Stimulated activated CD4-positive, alpha-beta T cell treated with anti-CD3 and anti-CD28 coated beads, Interleukin-15, amount 100 ng/mL, for 1 hour (primary cell): ENCODE results near the gene FHAD1.
A peak's percentile ranks its signal among the peaks of the same experiment; 100 is the strongest.
"Not testable (repeated sequence)": the region's sequence is repeated elsewhere in the genome, so short reads cannot be mapped to it uniquely, and the experiment has no call there.

ENCODE experiments used
- DNase-seq, 2 donors: peaks; one replicate each; pipeline ENCODE4 v3.0.0-alpha.2; 2020; ENCODE audit warnings: low read depth in 1 of 2, low spot score in 1 of 2

FHAD1 gene

DNA sequence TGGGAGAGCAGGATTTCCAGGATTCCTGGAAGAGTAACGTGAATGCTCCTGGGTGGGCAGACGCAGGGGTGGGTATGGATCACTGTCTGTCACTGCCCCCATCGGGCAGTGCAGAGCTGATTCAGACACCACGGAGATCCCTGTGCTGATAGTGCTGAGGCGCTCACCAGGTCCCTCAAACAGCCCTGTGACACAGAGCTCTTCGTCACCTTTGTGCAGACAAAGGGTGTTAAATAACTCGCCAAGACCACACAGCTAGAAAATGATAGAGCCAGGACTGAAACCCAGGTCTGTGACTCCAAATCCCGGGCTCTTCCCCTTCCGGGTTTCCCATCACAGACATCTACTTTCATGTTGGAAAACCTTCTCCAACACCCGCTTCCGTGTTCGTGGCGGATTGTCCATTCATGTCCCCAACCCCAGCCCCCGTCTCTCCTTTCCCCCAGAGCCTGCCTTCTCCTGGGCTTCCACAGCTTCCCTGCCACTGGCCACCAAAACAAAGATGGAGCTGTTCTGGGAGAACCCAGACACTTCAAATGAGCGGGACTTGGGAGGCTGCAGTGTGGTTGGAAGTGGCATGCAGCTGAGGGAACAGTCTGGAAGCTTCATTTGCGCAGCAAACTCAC, 165.3 kb downstream of the FHAD1 start:
- DNase-seq: no peak

DNA sequence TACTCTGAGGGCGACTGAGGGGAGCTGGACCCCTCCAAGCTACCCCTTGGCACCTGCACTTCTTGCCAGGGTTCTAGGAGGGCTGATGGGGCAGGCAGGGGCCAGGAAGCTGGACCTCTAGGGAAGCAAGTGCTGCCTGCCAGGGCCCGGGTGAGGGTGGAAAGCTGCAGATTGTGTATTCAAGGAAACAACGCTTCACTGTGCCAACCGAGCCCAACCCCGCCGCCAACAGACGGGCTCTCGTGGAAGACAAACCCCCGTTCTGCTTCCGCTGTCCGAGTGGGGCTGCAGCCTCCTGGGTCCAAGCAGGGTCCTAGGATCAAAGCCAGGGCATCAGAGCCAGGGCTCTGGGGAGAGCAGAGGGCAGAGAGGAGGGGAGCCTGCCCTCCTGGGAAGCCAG, 165.8 kb downstream of the FHAD1 start:
- no peak for DNase-seq

DNA sequence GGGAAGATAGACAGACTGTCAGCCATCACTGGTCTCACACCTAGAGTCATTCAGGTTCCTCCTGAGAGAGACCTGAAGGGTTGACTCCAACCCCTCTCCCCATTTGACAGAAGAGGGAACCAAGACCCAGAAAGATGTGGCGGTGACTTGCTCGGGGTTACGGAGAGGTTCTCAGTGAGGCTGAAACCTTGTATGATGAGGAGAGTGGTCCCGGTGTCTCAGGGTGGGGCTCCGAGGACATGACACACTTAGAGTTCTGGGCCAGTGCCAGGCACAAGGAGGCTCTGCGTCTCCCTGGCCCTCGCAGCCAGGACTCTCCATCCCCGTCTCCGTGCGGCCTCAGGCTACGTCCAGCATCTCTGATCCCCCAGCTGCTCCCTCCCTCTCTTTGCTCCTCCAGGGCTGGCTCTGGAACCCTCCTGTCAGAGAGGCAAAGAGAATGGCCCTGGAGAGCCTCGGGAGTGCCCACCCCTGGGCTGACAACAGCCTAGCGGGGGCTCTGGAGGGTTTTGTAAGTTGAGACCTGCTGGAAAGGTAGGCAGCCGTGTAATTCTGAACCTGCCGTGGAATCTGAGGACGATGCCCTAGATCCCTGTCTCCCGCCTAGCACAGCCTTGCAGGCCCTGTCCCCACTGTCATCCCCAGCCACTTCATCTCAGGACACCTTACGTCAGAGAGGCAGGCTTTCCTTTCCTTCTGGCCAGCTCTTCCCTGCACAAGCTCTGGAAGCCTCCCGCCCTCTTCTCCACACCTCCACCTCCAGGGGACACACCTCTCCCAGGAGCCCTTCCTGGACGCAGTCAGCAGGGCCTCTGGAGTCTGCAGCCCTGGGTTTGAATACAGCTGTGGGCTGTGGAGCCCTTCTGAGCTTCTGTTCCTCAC, 166.8 kb downstream of the FHAD1 start:
- DNase-seq: no peak

DNA sequence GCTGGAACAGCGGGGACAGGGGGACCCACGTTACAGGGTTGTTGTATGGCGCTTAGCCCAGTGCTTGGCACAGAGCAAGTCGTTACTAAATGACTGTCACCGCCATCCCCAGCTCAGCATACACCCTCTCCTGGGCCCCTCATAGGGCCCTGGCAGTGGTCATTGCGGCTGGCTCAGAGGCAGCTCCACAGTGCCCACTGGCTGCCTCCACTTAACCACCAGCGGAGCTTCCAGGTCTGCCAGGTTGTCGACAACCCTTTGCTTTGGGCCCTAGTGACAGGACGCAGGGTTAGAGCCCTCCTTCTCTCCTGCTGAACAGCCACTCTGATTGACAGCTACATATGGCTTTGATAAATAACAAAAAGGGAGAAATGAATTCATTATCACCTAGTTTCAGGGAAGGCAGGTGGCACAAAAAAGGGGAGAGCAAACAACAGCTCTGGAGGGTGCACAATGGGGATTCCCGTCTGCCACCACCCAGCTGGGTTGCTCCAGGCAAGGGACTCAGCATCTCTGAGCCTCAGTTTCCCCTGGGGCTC, 167.5 kb downstream of the FHAD1 start:
- no peak for DNase-seq

DNA sequence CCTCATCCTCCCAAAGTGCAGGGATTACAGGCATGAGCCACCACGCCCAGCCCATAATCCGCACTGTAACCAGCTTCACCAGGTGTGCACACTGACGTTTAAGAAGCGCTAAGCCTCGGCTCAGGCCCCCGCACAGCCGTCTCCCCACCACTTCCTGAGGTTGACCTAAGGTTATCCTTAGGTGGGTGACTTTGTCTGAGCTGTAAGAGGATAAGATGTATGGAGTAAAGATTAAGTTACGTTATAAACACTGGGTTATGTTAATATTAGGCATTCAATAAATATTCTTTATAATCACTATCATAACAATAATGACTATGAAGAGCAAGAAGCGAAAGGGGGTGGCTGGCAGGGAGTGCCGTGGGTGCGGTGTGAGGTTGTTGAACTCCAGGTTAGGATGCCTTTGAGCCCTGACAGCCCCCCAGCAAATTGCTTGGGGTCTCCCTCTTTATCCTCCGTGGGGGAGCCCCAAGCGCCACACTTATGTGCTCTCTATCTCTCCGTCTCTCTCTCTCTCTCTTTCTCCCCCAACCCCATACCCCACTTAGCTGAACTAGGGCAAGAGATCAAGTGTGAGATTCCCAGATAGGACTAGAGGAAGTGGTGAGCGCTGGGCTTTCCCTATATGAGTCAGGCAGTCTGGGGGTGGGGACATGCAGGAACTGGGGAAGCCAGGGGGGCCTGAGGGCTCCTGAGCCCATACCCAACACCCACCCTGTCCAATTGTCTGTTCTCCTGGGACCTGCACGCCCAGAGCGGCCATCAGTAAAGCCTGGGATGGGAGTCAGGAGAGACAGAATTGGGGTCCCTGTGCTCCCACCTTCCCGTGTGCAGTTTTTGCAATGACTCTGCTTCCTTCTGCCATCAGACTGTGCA, 170.3 kb downstream of the FHAD1 start:
- DNase-seq: peak in 1 of 2 donors; percentile 36

DNA sequence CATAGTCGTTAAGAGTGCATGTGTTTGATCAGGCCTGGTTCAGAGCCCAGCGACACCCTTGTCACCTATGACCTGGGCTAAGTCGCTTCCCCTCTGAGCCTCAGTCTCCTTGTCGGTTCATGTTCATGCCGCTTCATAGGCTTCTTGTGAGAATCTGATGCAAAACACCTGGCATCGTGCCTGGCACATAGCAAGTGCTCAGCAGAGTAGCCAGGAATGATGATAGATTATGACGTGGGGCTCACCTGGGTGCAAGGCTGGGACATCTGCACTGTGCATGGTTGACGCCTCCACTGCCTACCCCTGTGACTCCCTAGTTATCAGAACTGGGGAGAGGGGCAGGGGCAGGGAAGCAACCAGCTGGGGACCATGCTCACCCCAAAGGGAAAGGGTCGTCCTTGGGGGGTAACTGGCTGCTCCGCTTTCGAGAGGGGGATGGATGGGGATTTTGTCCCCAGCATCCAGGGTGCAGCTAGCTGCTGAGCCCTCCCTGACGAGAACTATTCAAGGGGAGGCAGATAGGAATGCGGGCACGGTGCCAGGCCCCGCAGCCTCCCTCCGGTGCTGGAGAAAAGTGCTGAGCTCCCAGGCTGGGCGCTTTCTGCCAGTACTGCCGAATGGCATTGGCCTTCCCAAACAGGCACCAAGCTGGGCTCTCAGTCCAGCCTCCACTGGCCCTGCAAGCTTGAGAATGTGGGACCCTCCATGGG, 171.9 kb downstream of the FHAD1 start:
- no peak for DNase-seq

DNA sequence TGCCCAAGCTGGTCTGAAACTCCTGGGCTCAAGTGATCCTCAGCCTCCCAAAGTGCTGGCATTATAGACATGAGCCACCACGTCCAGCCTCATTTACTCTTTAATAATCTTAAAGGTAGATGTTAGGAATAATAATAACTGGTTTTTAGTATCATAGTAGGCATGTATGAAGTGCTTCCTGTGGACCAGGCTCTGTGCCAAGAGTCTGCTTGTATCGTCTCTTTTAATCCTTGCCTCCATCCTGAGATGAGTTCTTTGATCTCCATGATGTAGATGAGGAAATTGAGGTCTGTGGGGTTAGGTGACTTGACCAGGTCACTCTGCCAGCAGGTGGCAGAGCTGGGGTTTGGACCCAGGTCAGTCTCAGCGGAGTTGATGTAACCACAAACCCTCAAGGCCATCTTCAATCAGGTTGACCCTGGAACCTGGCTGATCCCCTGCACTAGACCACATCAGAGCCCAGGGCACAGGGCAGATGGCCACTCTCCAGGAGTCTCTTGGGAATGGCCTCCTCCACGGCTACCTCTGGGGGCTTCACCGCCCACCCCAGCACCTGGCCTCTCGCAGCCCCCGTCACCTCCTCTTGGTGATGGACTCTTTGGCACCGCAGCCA, 173.9 kb downstream of the FHAD1 start:
- no peak for DNase-seq

DNA sequence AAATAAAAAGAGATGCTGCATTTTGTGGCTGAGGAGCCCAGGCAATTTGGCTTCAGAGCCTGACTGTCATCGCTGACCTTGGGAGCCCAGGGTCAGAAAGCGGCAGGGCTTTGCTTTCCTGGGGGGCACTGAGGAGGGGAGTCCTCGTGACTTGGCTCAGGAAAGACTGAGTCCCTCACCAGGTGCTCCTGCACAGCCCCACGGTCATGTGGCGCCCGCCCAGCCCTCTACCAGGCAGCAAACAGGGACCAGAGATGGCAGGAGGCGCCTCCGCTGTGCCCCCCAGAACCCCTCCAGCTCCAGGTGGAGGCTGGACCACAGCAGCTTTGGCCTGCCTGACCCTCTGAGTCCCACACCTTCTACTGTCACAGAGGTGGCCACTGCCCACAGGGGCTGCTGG, 175.8 kb downstream of the FHAD1 start:
- no peak for DNase-seq

DNA sequence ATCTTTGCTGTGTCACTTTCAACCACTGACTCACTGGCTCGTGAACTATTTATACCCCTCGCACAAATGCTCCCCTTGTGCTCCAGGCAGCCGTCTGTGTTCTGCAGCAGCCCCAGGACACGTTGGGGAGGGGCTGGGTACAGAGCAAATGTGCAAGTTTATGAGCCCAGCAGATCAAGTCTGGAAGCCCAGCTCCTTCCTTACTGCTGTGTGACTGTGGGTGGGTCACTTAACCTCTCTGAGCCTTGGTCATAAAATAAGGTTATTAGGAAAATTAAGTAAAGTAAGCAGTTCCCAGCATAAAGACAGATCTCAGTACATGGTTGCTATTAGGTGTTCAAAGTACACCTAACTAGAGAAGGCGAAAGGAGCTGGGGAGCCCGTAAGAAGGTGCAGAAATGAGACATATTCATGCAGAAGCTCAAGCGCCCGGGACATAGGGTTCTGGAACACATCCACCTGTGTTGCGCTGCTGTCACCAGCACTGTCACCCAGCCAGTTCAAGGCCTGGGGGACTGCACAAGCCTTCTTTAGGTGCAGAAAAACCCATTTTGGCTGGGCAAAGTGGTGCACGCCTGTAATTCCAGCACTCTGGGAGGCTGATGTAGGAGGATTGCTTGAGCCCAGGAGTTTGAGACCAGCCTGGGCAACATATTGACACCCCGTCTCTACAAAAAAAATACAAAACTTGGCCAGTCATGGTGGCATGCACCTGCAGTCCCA, 176.5 kb downstream of the FHAD1 start:
- no peak for DNase-seq

DNA sequence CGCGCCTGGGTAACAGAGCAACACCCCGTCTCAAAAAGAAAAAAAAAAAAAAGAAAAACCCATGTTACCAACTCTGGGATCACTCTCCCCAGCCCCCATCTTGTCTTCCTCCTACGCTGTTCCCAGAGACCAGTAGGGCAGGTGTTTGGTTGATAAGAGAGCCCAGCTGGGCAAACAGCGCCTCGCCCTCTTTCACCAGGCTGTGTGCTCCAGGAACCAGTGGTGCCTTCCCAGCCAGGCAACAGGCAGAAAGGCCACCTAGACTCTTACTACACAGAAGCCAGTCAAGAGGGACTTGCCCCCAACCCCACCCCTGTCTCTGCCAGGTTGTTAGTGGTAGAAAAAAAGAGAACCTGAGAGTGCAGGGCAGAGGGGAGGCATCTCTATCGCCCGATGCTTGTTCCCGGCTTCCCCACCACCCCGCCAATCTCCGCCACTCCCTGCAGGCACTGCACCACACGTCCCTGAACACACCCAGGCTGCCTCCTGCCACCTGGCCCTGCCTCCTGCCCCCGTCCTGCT, 177.2 kb downstream of the FHAD1 start:
- no peak for DNase-seq

DNA sequence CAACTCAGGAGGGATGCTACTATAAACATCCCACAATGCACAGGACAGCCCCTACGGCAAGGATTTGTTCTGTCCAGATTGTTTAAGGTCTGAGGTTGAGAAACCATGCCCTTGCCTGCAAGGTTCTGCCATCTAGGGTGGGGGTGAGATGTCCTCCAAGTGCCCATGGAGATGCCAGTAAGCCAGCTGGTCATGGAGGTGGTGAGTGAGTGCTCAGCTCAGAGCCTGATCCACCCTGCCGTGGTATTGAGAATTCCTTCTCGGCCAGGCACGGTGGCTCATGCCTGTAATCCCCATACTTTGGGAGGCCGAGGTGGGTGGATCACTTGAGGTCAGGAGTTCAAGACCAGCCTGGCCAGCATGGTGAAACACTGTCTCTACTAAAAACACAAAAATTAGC, 178.0 kb downstream of the FHAD1 start:
- no peak for DNase-seq

DNA sequence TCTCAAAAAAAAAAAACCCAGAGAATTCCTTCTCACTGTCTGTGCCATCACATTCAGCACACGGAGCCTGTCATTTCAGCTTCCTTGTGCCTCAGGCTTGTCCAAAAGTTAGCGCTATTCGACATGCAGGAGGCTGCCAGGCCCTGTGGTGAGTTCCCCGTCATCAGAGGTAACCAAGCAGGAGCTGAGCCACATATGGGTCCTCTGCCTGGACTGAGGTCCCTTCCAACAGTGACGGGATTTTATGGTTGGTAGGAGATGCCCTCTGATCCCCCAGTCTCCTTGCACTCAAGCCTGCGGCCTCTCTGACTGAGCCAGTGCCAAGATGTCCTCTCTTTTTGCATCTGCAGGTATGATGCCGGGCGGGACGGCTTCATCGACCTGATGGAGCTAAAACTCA, 178.5 kb downstream of the FHAD1 start:
- DNase-seq: no peak

DNA sequence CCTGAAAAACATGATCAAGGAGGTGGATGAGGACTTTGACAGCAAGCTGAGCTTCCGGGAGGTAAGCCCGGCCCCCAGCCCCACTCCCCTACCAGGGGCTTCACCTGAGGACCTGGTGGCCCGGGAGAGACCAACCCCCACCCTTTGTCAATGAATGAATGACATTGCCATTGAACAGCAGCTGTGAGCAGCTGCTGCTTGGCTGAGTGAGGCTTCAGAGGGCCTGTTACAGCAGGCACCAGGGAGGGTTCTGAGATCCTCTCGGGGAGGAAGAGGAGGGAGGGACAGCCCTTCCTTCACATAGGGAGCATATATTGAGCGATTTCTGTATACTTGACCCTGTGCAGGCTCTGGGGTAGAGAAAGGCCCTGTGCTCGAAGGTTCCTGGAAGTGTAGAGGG, 178.9 kb downstream of the FHAD1 start:
- DNase-seq: no peak

DNA sequence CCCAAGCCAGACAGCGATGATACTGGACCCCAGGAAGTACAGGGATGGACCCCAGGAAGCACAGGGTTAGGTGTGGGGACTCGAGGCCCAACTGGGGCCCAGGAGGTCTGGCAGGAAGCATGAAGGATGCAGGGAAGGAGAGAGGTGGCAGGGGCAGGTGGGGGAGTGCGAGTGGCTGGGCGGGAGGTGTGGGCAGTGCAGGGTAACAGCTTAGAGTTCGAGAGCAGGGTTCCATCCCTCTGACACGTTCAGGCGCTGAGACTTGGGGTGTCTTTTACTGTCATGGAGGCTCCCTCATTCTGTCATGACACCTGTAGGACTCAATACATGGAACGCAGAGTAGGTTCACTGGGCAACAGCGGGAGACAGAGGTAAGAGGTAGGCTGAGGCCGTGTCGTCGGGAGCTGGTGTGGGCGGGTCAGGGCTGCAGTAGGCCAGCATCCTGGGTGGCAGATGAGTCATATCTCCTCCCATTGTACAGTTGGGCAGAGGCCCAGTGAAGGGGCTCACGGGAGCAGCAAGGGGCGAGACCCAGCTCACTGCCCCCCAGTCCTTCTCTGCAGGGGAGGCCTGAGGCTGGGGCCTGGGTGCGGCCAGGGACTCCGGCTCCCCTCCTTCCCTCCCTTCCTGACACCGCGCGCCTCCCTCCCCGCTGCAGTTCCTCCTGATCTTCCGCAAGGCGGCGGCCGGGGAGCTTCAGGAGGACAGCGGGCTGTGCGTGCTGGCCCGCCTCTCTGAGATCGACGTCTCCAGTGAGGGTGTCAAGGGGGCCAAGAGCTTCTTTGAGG, 179.7 kb downstream of the FHAD1 start:
- DNase-seq: no peak

DNA sequence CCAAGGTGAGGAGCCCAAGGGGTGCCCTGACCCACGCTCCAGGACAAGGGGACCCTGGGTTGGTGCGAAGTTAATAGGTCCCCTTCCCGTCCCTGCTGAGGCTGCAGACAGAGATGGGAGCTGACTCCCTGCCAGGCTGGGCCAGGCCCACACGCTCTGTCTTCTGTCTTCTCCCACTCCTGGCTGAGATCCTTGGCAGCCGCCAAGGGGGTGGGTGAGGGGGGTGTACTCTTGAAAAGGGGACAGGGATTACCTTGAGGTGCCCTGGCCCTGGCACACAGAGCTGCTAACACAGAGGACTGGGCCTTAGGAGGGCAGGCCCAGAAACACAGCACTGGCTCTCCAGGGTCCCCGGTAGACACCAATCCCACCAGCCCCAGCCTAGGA, 180.2 kb downstream of the FHAD1 start:
- no peak for DNase-seq

DNA sequence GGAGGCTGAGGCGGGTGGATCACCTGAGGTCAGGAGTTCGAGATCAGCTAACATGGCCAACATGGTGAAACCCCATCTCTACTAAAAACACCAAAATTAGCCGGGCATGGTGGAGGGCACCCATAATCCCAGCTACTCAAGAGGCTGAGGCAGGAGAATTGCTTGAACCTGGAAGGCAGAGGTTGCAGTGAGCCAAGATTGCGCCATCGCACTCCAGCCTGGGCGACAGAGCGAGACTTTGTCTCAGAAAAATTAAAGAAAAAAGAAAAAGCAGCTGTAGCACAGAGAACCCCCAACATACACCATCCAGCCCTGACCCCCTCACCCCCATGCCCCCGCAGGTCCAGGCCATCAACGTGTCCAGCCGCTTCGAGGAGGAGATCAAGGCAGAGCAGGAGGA, 181.2 kb downstream of the FHAD1 start:
- not testable (repeated sequence) for DNase-seq

DNA sequence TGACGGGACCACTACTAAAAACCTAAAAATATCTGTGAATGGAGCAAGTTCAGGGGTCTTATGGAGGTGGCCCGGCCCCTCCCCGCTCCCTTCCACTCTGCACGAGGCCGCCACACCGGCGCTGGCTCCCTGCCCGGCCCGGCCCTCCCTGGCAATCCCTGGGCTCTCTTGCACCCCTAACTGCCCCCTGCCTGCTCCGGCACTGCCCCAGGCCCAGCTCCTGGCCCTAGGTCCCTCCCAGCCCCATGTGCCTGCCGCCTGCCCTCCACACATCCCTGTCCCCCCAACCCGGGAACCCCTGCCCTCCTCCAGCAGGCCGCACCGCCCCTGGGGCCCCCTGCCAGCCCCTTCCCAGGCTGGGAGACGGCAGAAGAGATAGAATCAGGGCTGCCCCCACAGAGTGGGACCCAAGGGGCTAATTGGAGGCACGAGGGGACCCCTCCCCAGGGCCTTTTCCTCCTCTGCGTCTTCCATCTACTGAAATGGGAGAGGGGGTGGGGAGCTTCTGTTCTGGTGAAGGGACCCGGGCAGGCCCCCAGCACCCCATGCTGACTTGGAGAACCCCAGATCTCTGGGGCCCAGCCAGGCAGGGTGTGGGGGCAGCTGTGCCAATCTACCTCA, 181.9 kb downstream of the FHAD1 start:
- no peak for DNase-seq

DNA sequence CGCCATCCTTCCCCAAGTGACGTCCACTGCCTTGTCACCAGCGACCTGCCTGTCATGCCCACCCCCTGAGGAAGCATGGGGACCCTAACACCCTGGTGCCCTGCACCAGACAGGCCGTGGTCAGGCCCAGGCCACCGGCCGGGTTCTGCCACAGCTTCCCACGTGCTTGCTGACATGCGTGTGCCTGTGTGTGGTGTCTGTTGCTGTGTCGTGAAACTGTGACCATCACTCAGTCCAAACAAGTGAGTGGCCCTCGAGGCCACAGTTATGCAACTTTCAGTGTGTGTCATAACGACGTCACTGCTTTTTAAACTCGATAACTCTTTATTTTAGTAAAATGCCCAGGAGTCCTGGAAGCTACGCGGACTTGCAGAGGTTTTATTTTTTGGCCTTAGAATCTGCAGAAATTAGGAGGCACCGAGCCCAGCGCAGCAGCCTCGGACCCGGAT, 182.7 kb downstream of the FHAD1 start:
- DNase-seq: no peak
